Femur (tissue), 1 donor: ENCODE results near the gene SNX22.
"Not testable (repeated sequence)": the region's sequence is repeated elsewhere in the genome, so short reads cannot be mapped to it uniquely, and the experiment has no call there.

Source experiments
- DNase-seq: peaks from one replicate; pipeline ENCODE4 v3.0.0-alpha.2; 2017

SNX22 gene

DNA sequence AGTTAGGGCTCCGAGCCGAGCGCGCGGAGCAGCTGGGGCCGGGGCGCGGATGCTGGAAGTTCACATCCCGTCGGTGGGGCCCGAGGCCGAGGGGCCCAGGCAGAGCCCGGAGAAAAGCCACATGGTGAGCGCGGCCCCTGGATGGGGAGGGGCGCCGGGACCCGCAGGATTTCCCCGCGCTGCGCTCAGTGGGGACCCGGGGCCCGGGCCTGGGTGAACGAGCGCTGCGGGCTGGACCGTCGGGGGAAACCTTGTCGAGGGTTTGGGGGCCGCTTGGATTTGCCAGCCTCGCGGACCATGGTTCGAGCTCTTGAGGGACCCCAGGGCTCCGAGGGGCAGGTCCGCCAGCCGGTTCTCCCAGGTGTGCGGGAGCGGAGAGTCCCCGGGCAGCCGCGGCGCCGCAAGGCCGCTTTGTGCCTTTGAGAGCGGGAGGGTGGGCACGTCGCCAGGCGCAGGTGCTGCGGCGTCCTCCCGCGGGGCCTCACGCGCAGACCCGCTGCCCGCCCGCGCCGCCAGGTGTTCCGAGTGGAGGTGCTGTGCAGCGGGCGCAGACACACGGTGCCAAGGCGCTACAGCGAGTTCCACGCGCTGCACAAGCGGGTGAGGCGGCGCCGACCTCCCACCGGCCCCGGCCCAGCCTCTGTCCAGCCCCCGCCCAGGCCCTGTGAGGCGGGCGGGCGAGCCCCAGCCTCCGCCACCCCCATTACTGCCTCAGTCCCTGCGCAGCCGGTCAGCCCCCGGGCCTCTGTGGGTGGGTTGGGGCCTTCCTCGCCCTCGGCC lies at the start of gene SNX22:
Gene SNX22 (plus strand): TSS at position 5 of the 780 bp plus-strand sequence. CDS start 45 bp downstream, at position 50.
- DNase-seq = no peak

DNA sequence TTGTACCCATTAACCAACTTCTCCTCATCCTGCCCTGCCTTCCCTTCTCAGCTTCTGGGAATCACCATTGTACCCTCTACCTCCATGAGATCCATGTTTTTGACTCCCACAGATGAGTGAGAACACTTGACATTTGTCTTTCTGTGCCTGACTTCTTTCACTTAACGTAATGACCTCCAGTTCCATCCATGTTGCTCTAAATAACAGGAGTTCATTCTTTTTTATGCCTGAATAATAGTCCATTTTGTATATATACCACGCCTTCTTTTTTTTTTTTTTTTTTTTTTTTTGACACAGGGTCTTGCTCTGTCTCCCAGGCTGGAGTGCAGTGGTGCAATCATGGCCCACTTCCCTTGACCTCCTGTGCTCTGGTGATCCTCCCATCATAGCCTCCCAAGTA lies 49.0 kb upstream of the SNX22 start:
- DNase-seq = no peak

- no peak for DNase-seq
These were observed 46.3 kb upstream of the SNX22 start for GRCh38 chr15:64105113-64105704.

DNA sequence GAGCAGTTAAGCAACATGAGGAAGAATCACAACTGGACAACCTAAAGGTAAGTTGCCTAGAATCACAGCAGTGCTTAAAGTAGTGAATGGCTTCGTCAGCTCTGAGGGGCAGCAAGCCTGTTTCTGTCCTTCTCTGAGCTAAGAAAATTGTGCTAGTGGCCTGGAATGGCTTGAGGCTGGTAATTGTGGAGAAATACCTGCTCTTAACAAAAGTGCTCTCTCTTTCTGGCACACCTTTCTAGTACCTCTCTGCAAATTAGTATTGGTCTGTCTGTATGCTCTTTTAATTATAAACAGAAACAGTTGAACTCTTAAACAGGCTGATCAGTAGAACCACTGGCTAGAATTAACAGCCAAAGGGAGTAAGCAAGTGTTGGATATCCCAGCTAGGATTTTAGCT lies 44.2 kb upstream of the SNX22 start:
- DNase-seq = no peak

DNA sequence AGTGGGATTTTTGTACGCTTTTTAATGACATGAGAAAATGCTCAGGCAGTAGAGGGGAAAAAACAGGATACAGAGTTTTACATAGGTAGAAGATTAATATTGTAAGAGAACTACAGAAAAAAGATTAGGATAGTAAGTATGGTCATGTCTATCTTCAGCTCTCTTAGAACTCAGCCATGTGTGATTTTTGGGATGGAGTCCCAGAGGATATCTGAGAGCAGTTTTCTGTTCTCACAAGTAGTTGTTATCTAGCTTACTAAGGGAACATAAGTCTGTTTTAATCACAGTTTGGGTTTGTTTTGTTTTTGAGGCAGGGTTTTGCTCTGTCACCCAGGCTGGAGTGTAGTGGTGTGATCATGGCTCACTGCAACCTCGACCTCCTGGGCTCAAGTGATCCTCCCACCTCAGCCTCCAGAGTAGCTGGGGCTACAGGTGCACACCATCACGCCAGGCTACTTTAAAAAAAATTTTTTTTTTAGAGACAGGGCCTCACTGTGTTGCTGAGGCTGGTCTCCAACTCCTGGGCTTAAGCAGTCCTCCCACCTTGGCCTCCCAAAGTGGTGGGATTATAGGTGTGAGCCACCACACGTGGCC lies 41.3 kb upstream of the SNX22 start:
- not testable (repeated sequence) for DNase-seq

DNA sequence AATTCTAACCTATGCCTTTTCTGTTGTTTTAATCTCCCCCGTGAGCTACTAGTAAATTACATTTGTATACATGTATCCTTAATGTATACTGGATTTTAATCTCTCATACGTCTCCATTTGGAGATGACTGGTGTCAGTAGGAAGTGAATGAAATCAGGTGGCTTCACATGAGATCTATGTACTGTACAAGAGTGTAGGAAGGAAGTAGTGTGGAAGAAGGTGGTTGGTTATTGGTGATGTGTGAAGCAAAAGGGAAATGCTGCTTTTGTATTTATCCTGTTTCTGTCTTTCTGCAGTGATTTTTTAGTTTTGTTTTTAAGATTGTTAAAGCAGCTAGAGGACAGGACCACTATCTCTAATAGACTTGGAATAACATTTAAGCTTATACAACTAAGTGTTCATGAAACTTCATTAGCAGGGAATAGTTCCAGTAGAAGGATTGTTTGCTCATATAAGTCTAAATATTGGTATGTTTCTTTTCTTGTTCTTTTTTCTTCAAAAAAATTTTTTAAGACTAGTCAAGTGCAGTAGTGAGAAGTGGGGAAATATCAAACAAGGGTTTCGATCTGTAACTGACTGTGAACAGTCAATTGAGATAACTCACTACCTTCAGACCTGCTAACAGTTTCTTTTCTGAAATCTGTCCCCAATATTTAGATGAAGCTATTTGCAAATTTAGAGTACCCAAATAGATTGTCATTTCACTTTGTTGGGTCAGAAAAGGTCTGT lies 40.4 kb upstream of the SNX22 start:
- DNase-seq = no peak

DNA sequence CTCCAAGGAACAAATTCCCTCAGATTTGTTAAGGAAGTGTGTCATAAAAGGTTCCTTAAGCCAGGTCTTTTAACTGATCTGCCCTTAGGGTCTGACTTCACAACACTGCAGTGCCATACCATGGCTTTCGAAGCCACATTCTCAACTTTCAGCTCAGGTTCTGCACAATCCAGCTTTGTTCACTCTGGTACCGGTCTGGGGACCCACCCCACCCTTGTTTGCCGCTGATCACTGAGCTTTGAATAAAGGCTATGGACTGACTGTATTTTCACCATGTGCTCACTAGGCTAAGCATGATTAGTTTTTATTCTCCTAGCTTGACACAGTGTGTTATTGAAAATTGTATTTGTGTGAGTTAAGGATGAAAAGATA lies 39.9 kb upstream of the SNX22 start:
- DNase-seq = no peak

DNA sequence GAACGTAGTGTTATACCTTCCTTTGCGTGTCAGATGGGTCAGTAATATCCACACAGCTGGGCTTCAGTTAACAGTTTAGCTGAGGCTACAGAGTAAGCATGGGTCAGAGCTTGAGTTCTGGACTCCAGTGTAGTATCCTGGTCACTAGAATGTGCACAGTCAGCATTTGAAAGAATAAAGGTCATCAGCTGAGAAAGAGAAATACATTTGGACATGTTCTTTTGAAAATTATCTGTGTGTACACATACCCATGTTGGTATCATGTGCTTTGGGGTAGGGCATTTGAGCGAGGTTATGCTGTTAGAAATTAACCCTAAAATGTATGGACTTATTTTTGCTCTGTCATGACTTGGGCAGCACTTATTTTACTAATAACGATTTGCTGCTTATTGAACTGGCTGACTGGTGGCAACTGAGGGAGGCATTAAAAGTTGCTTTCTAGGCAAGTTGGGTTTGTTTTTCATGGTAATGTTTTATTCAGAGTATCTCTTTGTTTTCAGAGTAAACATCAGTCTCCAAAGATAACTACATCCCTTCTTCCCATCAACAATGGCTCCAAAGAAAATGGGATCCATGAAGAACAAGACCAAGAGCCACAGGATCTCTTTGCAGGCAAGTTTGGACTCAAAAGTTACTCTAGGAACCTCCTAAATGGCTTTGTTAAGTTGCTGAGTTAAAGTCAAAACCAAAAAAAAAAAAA lies 39.3 kb upstream of the SNX22 start:
- DNase-seq = no peak

GRCh38 chr15:64112904-64113303 lies 38.6 kb upstream of the SNX22 start:
- no peak for DNase-seq

DNA sequence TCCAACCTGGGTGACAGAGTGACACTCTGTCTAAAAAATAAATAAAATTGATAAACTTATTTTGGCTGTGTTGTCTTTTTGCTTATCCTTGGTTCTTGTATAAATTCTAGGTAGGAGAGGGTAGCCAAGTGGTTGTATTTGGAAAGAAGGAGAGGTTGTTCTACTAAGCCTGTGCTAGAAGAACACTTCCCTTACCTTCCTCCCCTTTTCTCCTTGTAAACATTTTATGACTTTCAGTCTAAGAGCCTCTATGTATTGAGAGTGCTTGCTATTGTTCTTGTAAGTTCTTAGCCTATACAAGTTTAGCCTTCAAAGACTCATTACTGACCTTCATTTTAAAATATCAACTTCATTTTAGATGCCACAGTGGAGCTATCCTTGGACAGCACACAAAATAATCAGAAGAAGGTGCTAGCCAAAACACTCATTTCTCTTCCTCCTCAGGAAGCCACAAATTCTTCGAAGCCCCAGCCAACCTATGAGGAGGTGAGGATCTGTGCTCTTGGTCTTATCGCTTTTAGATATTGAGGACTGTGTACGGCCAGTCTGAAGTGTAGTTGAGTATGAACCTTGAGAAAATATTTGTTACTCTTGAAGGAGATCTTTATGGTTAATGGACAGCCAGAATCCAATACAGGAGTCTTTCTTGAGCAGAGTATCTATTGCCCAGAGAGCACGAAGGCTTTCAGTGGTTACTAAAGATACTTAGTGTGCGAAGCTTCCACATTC lies 33.6 kb upstream of the SNX22 start:
- no peak for DNase-seq

DNA sequence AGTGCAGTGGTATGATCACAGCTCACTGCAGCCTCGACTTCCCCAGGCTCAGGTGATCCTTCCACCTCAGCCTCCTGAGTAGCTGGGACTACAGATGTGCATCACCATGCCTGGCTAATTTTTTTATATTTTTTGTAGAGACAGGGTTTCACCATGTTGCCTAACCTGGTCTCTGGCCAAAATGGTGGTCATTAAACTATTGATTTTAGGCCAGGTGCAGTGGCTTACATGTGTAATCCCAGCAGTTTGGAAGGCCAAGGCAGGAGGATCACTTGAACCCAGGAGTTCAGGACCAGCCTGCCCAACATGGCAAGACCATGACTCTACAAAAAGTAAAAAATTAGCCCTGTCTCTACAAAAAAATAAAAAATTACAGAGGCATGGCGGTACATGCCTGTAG lies 31.2 kb upstream of the SNX22 start:
- not testable (repeated sequence) for DNase-seq

DNA sequence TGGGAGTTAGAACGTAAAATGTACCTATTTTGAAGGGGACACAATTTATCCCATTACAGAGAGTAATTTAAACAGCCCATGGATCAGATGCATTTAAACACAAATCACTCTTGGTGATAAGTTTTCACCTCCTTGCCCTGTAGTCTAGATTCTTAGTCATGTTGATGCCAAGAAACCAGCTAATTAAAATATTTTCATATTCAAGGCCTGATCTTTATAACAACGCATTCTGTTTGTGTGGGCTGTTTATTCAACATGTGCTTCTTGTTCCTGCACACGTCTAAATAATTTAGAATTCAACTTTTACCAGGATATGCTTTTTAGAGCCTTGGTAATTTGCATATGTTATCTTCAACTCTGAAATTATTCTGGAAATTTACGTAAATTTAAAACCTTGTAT lies 29.9 kb upstream of the SNX22 start:
- DNase-seq = no peak

DNA sequence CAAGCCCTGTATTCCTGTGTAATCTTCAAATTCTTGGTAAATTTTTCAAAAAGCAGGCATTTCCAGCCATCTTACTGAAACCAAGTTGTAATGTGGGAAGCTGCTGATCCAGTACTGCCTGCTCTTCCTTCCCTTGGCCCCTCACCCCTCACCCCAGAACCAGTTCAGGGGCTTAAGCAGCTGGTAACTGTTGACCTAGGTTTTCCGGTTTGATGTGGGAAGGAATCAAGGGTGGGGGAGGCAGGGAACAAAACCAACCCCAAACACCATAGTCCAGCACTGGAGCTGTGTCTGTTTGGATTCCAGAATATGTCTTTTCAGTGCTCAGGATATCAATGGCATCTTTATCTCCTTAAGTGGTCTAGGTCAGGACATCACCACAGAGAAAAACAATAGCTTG lies 29.1 kb upstream of the SNX22 start:
- no peak for DNase-seq

DNA sequence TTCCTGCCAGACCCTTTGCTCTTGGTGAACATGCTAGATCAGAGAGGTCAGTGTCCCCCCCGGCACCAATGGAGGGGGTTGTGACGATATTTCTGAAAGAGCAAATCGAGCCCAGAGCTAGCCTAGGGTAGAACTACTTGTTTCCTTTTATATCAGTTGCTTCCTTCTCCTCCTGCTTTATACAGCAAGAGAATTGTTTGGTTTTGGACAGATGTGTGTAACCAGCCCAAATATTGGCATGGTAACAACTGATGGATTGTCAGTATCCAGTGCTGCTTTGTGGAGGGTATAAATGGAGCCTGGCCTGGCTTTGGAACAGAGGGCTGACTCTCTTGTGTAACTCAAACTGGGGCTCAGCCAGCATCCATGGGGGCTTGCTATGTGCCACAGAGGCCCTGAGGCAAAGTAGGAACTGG lies 28.6 kb upstream of the SNX22 start:
- DNase-seq = no peak

DNA sequence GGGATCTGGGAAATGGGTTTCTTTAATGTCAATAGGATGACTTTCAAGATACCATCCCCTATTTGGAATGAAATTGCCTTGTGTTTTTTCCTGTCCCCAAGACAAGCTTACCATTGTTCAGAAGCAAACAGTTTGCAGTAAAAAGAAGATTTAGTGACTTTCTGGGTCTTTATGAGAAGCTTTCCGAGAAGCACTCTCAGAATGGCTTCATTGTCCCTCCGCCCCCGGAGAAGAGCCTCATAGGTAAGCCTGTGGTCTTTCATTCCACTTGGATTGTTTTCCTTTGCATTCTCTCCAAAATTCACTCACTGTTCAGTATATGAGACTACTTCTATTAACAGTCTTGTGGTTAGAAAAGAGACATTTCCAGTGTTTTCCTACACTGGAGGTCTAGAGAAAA lies 25.6 kb upstream of the SNX22 start:
- no peak for DNase-seq

DNA sequence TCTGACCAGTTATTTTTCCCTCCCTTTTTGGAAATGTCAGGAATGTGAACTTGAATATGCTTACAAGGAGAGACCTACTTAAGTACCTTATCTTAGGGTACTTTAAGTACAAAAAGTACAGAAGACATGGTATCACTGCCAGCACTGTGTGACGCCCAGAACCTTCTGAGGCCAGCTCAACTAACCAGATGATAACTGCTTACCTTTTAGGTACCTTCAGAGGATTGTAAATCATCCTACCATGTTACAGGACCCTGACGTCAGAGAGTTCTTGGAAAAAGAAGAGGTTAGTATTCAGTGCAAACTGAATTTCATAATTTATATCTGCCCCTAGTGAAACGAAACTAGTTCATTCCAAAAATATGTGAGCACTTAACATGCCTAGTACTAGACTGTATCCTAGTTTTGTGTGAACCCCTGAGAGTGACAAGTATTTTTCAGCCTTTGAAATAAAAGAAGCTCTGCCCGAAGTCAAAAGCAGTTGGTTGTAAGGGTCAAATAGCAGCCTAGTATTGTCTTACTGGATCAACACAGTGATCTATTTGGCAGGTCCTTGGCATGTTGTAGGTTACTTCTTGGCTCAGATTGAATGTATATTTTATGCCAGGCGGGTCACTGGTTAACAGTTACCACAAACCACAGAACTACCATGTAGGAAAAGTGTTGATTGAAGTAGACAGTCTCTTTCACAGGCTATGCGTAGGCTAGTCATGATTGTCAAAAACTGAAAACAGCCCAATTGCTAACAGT lies 23.8 kb upstream of the SNX22 start:
- DNase-seq = no peak

DNA sequence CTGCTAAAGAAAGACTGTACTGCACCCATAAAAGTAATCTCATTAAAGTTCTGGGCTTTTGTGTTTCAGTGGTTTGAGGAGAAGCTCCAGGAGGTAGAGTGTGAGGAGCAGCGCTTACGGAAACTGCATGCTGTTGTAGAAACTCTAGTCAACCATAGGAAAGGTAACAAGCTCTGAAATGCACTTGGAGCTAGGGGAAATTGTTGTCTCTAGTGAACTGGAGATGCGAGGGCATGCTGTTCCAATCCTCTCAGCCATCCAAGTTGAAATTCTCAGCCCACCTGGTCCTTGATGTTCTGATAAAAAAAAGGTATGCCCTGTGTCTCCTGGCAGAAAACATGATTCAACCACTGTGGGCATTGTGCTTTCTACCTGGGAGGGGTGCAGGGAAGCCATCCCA lies 21.4 kb upstream of the SNX22 start:
- DNase-seq = no peak

GRCh38 chr15:64131547-64131946 lies 20.0 kb upstream of the SNX22 start:
- DNase-seq = no peak

GRCh38 chr15:64132217-64132616 lies 19.3 kb upstream of the SNX22 start:
- DNase-seq = no peak

DNA sequence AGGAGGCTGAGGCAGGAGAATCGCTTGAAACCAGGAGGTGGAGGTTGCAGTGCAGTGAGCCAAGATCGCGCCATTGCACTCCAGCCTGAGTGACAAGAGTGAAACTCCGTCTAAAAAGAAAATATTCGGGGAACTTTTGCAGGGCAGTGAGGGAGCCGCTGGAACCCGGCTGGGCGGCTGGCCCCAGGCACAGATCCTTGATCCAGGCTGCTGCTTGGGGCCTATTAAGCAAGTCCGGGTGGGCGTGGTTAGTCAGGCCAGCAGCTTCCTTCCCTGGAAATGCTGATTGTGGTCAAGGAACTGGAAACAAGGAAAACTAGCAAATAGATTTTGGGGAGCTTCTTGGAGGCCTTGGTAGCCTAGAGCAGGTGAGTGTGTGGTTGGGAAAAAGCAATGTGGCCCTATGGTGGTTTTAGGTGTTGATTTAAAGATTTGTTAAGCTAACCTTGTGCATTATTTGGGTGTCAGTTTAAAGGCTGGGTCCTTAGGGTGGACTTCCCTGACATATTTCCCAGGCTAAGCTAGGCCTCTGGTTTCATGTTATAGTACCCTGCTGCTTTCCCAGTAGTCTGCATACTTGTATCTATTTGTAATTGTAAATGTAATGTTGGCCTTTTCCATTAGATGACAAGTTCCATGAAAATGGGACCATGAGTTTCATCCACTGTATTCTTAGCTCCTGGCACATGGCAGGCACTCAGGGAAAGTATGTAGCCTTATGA lies 17.7 kb upstream of the SNX22 start:
- no peak for DNase-seq

DNA sequence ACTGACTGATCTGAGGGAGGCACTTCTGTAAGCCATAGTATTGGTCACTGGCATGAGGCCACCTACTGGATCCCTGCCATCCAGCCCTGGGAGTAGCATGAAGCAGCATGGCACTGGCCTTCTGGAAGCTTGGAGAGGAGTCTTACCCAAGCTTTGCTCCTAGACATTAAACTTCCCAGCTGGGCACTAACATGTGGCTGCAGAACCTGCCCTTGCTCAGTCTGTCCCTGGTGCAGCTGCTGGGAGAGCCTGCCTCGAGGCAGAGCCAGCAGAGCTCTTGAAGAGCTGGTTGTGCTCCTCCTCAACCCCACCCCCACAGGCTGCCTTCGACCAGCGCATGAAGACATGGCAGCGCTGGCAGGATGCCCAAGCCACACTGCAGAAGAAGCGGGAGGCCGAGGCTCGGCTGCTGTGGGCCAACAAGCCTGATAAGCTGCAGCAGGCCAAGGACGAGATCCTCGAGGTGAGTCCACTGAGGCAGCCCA lies 17.1 kb upstream of the SNX22 start:
- DNase-seq = no peak
